AG10803 (cell line): ENCODE measurements around the gene PROM1.

Experiments
- DNase-seq: peaks from one replicate; pipeline ENCODE4 v3.0.0; 2010; ENCODE audit warnings: low read depth
- H3K4me3 ChIP-seq: 2 replicates; pipeline ENCODE4 v1.5.1; 2011; ENCODE audit warnings: mild to moderate bottlenecking, low read length, control low read depth
- TF ChIP-seq, protein P1 (sequence below): conservative IDR thresholded peaks from 2 replicates; pipeline ENCODE4 v1.5.1; 2011; ENCODE audit warnings: mild to moderate bottlenecking, low read length, control low read depth, inconsistent platforms

Gene PROM1

DNA sequence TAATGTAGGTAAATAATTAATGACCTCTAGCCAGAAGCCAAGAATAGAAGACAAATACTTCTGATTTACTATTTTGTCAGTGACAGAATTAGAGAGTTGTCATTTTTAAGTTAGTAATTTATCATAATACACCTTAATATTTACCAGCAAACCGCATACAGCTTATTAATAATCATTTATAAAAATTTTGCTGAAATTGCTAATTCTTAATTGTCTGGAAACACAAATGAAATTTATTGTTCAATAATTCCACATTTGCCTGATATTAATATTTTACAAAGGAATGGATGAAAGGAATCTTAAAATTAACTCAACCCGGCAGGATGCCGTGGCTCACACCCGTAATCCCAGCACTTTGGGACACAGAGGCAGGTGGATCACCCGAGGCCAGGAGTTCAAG is 44.7 kb downstream of the PROM1 start:
- no peak for DNase-seq
- TF ChIP-seq, protein P1, sequence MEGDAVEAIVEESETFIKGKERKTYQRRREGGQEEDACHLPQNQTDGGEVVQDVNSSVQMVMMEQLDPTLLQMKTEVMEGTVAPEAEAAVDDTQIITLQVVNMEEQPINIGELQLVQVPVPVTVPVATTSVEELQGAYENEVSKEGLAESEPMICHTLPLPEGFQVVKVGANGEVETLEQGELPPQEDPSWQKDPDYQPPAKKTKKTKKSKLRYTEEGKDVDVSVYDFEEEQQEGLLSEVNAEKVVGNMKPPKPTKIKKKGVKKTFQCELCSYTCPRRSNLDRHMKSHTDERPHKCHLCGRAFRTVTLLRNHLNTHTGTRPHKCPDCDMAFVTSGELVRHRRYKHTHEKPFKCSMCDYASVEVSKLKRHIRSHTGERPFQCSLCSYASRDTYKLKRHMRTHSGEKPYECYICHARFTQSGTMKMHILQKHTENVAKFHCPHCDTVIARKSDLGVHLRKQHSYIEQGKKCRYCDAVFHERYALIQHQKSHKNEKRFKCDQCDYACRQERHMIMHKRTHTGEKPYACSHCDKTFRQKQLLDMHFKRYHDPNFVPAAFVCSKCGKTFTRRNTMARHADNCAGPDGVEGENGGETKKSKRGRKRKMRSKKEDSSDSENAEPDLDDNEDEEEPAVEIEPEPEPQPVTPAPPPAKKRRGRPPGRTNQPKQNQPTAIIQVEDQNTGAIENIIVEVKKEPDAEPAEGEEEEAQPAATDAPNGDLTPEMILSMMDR, result no peak
- H3K4me3 ChIP-seq, result no peak overlapping the region

DNA sequence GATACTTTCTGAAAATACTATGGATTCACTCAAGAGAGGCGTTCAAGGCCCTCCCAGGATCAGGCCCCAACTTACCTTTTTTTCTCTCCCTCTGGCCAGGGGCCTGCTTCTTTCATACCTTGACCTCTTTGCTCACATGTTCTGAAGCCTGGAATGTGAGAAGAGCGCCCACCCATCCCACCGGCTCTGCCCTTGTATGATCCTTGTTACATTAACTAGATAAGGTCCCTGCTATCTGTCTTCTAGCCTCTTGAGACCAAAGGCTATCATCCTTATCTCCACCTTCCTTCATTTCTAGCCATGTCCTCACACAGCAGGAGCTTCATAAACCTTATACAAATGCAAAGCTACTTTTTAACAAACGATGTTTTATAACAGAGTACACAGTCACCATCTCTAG is 45.9 kb downstream of the PROM1 start:
- TF ChIP-seq, protein P1, result no peak
- DNase-seq, result no peak
- H3K4me3 ChIP-seq, result no peak overlapping the region

DNA sequence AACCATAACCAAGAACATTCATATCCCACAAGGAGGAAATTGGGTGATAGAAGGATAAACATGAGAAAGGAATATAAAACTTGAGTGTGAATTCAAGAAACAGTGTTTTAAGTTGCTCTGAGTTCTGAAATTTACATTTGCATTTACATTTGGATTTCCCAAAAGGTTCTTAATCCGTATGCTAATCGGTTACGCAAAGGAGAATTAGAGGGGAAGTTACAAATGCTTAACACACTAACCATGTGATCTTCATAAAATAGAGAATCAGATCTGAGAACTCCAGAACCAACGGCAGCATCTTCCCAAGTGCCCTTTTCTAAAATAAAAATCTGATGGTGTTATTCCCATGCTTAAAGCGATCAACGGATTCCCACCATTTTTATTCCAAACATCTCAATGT is 48.0 kb downstream of the PROM1 start:
- DNase-seq, result no peak
- TF ChIP-seq, protein P1, result no peak
- H3K4me3 ChIP-seq, result no peak overlapping the region

DNA sequence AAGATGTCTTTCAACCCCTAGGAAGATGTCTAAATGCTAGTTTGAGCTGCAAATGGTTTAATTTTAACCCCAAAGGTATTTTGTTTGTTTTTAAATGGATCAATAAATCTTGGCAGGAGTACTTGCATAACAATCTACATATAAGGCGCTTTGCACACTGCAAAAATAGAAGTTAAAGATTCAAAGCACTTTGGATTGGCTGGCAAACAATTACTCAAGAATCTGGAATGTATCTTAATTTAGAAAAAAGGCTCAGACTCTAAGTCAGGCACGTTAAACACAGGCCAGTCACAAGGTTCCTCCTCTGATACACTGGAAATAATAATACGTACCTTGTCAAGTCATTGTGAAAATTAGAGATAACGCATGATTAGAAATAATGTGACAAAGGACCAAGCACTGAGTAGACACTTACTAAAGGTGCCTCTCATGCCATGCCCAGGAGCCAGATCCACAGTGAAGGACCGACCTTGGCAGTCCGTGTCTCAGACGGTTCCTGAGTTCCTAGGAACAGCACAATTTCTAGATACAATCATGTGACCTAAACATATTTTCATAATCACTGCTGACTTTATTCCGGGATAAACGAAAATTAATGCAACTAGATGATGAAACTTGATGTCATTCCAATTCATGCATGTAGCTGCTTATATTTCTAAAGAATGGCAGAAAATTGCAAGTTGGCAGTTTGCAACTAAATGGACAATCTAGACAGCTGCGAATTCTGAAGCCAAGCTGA is 49.6 kb downstream of the PROM1 start:
- DNase-seq, result peak; percentile 65
- TF ChIP-seq, protein P1, result no peak
- no peak overlapping the region for H3K4me3 ChIP-seq

DNA sequence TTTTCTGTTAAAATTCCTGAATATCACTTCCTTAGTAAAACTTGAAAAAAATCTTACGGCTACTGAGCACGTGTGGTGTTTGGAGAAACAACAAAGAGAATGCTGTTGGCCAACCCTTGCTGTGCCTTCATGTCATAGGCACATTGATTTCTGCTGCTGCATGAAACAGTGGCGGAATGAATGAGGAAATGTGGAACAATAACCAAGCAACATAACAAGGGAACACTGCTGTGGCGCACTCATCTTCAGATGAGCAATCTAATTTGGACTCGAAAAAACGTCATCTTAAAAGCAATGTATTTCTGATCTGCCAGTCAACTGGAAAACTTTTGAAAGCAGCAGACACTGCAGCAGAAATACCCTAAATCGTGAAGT is 51.4 kb downstream of the PROM1 start:
- TF ChIP-seq, protein P1, result no peak
- no peak overlapping the region for H3K4me3 ChIP-seq
- no peak for DNase-seq

DNA sequence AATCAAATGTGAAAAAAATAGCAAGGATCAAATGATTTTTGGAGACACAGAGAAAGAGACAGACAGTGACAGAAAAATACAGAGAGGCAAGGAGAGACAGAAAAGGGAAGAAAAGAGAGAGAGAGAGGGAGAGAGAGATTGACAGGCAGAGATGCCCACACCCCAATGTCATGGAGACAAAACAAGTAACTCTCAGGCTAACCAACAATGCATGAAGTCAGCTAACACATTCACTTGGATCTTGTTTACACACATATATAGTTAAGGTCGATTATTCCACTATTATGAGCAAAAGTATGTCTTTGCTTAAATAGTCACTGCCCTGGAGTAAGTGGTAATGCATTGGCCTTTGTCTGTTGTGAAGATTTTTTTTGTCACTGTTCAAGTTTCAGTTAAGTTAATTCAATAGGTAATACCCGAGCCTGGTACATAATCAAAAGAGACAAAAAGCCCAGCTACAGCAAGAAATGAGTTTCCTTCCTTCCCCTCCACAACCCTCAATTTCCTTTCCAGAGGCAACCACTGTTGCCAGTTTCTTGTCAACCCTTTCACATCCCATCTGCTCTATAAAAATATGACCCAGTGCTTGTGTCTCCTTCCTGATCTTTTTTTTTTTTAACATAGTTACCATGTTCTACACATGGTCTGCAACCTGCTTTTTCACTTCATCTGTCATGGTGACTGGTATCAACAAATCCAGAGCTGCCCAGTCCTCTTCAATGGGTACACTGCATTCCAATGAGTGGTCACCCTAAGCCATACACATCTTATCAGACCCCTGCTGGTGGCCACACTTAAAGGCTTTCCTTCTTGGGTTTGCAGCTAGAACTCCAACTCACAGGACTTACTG is 52.1 kb downstream of the PROM1 start:
- DNase-seq, result no peak
- no peak overlapping the region for H3K4me3 ChIP-seq
- TF ChIP-seq, protein P1, result no peak

DNA sequence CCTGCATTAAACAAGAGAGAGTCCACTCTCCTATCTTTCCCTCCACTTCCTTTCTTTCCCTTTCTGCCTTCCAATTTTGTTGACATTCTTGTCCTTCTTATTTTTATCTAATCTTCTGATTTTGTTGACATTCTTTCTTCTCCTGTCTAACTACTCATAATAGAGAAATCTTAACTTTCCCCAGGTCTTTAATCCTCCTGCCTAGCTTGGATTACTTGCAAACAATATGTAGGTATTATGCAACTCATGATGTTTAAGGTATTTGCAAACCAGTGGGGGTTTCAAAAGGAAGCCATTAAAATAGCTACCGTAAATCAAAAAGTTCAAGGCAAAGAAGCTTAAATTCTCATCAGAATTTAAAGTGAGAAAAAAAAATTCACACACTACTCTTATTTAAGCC is 53.9 kb downstream of the PROM1 start:
- TF ChIP-seq, protein P1, result no peak
- no peak overlapping the region for H3K4me3 ChIP-seq
- peak; percentile 26 for DNase-seq
